IMR-90 (cell line): ENCODE results near the gene IGSF9B. TPM values are rescaled to one million over a fixed set of nuclear protein-coding genes. Genes with fewer than 3 reads are reported as not detected.

Source experiments
- ATAC-seq: fragments of 200-7000 bp; cut with Tn5 transposase; 2 replicates; pipeline ENCODE4 v1.9.1; 2020; ENCODE audit warnings: low read depth, mild to moderate bottlenecking, moderate library complexity
- BruUV-seq: library from RNA; stranded (reverse); fragments of 400-500 nt; replicated peaks from 2 replicates; lab custom pipeline; 2021; lab: Mats Ljungman, UMichigan
- CTCF ChIA-PET: fragments of 300-600 bp; formaldehyde crosslinking; extraction: SDS; loops from one replicate; lab custom pipeline; 2021; ENCODE audit warnings: antibody characterized with exemption; lab: Yijun Ruan, JAX
- POLR2A ChIA-PET: fragments of 300-600 bp; sonication (Branson Sonifier 250); formaldehyde crosslinking; loops from one replicate; lab custom pipeline; 2022; ENCODE audit warnings: antibody characterized with exemption; ENCODE audit not compliant: unreplicated experiment; lab: Charles Lee
- DNase-seq: peaks from one replicate; pipeline ENCODE4 v3.0.0; 2013
- H2AFZ ChIP-seq: replicated peaks from 2 replicates; pipeline ENCODE3; 2013; ENCODE audit warnings: low read length, mild to moderate bottlenecking; ENCODE audit not compliant: poor library complexity
- H2AK5ac ChIP-seq: 2 replicates; pipeline ENCODE4 v1.6.1; 2013; ENCODE audit warnings: low read depth, low read length, inconsistent platforms
- H2AK9ac ChIP-seq: replicated peaks from 2 replicates; pipeline ENCODE3; 2013; ENCODE audit warnings: mild to moderate bottlenecking, low read depth, low read length, moderate library complexity; ENCODE audit not compliant: poor library complexity
- H2BK120ac ChIP-seq: 2 replicates; pipeline ENCODE4 v1.6.1; 2013; ENCODE audit warnings: low read depth, low read length, inconsistent platforms
- H2BK15ac ChIP-seq: 3 replicates; pipeline ENCODE4 v1.6.1; 2013; ENCODE audit warnings: low read depth, low read length, inconsistent platforms
- H2BK20ac ChIP-seq: 2 replicates; pipeline ENCODE4 v1.6.1; 2013; ENCODE audit warnings: low read depth, mild to moderate bottlenecking, inconsistent platforms, low read length, moderate library complexity
- H2BK5ac ChIP-seq: 2 replicates; pipeline ENCODE4 v1.6.1; 2013; ENCODE audit warnings: mild to moderate bottlenecking, low read depth, low read length, inconsistent platforms; ENCODE audit not compliant: poor library complexity, severe bottlenecking
- H3K14ac ChIP-seq: replicated peaks from 2 replicates; pipeline ENCODE4 v1.6.1; 2013; ENCODE audit warnings: low read depth, low read length, inconsistent platforms
- H3K18ac ChIP-seq: 2 replicates; pipeline ENCODE4 v1.6.1; 2013; ENCODE audit warnings: low read depth, low read length, control low read depth
- H3K23ac ChIP-seq: 2 replicates; pipeline ENCODE4 v1.6.1; 2013; ENCODE audit warnings: low read depth, low read length, inconsistent platforms
- H3K27ac ChIP-seq: 2 replicates; pipeline ENCODE4 v1.5.1; 2013; ENCODE audit warnings: mild to moderate bottlenecking, control low read depth, low read length; ENCODE audit not compliant: insufficient read depth
- H3K27me3 ChIP-seq: 2 replicates; pipeline ENCODE4 v1.6.1; 2013; ENCODE audit warnings: low read length; ENCODE audit not compliant: control insufficient read depth, insufficient read depth
- H3K36me3 ChIP-seq: 2 replicates; pipeline ENCODE4 v1.6.1; 2013; ENCODE audit warnings: low read length, mixed read lengths; ENCODE audit not compliant: control insufficient read depth, insufficient read depth
- H3K4ac ChIP-seq: 2 replicates; pipeline ENCODE4 v1.6.1; 2013; ENCODE audit warnings: low read depth, low read length, inconsistent platforms
- H3K4me1 ChIP-seq: 2 replicates; pipeline ENCODE4 v1.6.1; 2013; ENCODE audit warnings: low read length, mixed read lengths; ENCODE audit not compliant: control insufficient read depth, insufficient read depth
- H3K4me2 ChIP-seq: 2 replicates; pipeline ENCODE4 v1.6.1; 2013; ENCODE audit warnings: low read depth, mild to moderate bottlenecking, control low read depth, low read length, moderate library complexity
- H3K4me3 ChIP-seq: 2 replicates; pipeline ENCODE4 v1.5.1; 2013; ENCODE audit warnings: low read depth, mild to moderate bottlenecking, control low read depth, low read length, moderate library complexity; ENCODE audit not compliant: insufficient read depth
- H3K56ac ChIP-seq: 2 replicates; pipeline ENCODE4 v1.6.1; 2013; ENCODE audit warnings: low read length, inconsistent platforms; ENCODE audit not compliant: insufficient read depth; ENCODE audit errors: extremely low read depth
- H3K79me1 ChIP-seq, 2 experiments: 2 replicates each; pipeline ENCODE4 v1.6.1; 2013; ENCODE audit warnings: low read length in 2 of 2, inconsistent platforms in 1 of 2, low read depth in 1 of 2
- H3K9ac ChIP-seq: 2 replicates; pipeline ENCODE4 v1.6.1; 2013; ENCODE audit warnings: low read depth, low read length, control low read depth
- H3K9me1 ChIP-seq: 2 replicates; pipeline ENCODE4 v1.6.1; 2013; ENCODE audit warnings: low read length, inconsistent platforms; ENCODE audit not compliant: insufficient read depth
- H3K9me3 ChIP-seq: 2 replicates; pipeline ENCODE4 v1.6.1; 2013; ENCODE audit warnings: low read length; ENCODE audit not compliant: control insufficient read depth, insufficient read depth
- H4K20me1 ChIP-seq: 2 replicates; pipeline ENCODE4 v1.6.1; 2013; ENCODE audit warnings: low read length, inconsistent platforms; ENCODE audit not compliant: insufficient read depth
- H4K5ac ChIP-seq: 2 replicates; pipeline ENCODE4 v1.6.1; 2013; ENCODE audit warnings: mild to moderate bottlenecking, low read depth, low read length, control low read depth
- H4K8ac ChIP-seq, 2 experiments: 2 replicates each; pipeline ENCODE4 v1.6.1; 2013; ENCODE audit warnings: low read depth in 2 of 2, low read length in 2 of 2, control low read depth in 1 of 2, inconsistent platforms in 1 of 2
- H4K91ac ChIP-seq: 2 replicates; pipeline ENCODE4 v1.6.1; 2013; ENCODE audit warnings: low read depth, low read length, inconsistent platforms; ENCODE audit not compliant: insufficient read depth
- CHD1 ChIP-seq: IDR thresholded peaks from 2 replicates; pipeline ENCODE4 v1.6.1; 2012; ENCODE audit warnings: low read depth, low read length, improper control_type of control experiment
- MAFK ChIP-seq: IDR thresholded peaks from 2 replicates; pipeline ENCODE4 v1.6.1; 2012; ENCODE audit warnings: low read depth, low read length, improper control_type of control experiment
- MAZ ChIP-seq: IDR thresholded peaks from 2 replicates; pipeline ENCODE4 v1.6.1; 2012; ENCODE audit warnings: low read depth, mild to moderate bottlenecking, low read length, improper control_type of control experiment, moderate library complexity, borderline replicate concordance
- MXI1 ChIP-seq: IDR thresholded peaks from 2 replicates; pipeline ENCODE4 v1.6.1; 2012; ENCODE audit warnings: low read depth, mild to moderate bottlenecking, low read length, moderate library complexity, borderline replicate concordance
- NFE2L2 ChIP-seq: fragments of 150-350 bp; IDR thresholded peaks from 2 replicates; pipeline ENCODE4 v1.6.1; 2016; ENCODE audit warnings: low read depth, mild to moderate bottlenecking, low read length
- POLR2A ChIP-seq: IDR thresholded peaks from 2 replicates; pipeline ENCODE4 v1.6.1; 2012; ENCODE audit warnings: mild to moderate bottlenecking, low read depth, low read length
- RAD21 ChIP-seq: IDR thresholded peaks from 2 replicates; pipeline ENCODE4 v1.6.1; 2012; ENCODE audit warnings: low read length, improper control_type of control experiment
- WGBS, 2 experiments: methylation state at CpG; one replicate each; pipeline versions ENCODE4 v1.1.5 to v1.1.7; 2013; ENCODE audit warnings: missing lambda C conversion rate in 2 of 2; ENCODE audit not compliant: insufficient read length in 1 of 2; ENCODE audit errors: extremely low coverage in 2 of 2; 5-methylcytosine and 5-hydroxymethylcytosine counted together
- dilution Hi-C: fragments of 300-500 bp; cut with HindIII; formaldehyde crosslinking; loops from one replicate; pipeline ENCODE4 v1.14.3; 2018; ENCODE audit warnings: low sequenced_read_pairs; ENCODE audit not compliant: unreplicated experiment
- in situ Hi-C: fragments of 300-500 bp; cut with MboI; formaldehyde crosslinking; loops from 3 replicates; pipeline ENCODE4 v1.14.3; 2019; ENCODE audit warnings: low sequenced_read_pairs, inconsistent platforms, mixed read lengths
- intact Hi-C: fragments of 100-400 bp; cut with micrococcal nuclease; formaldehyde crosslinking; loops from 2 replicates; pipeline ENCODE4 v1.10.0; 2022
- polyA plus RNA-seq, 3 experiments: library from polyadenylated mRNA; depleted of rRNA; stranded (reverse); fragments of >200 nt; gene quantifications; 2 replicates each; pipeline ENCODE4 v1.2.3, GENCODE V29; 2012; ENCODE audit warnings: low replicate concordance in 1 of 3
- total RNA-seq: library from RNA; depleted of rRNA; stranded (reverse); fragments of >200 nt; gene quantifications from 2 replicates; pipeline ENCODE4 v1.2.3, GENCODE V29; 2012
- TF ChIP-seq, protein P1 (sequence below): fragments of 150-350 bp; IDR thresholded peaks from 2 replicates; pipeline ENCODE4 v1.6.1; 2017; ENCODE audit warnings: mild to moderate bottlenecking, antibody characterized with exemption, low read length, low read depth
- TF ChIP-seq, protein P2 (sequence below): conservative IDR thresholded peaks from 2 replicates; pipeline ENCODE4 v1.5.1; 2012; ENCODE audit warnings: mild to moderate bottlenecking, low read depth, low read length, improper control_type of control experiment
- TF ChIP-seq, protein P3 (sequence below): fragments of 150-350 bp; IDR thresholded peaks from 2 replicates; pipeline ENCODE4 v1.6.1; 2016; ENCODE audit warnings: low read depth, mild to moderate bottlenecking, low read length, moderate library complexity, borderline replicate concordance

Gene IGSF9B
- total and polyA plus RNA-seq, 2 of the 4 experiments (the other 2 are of a cell fraction) = under 0.01 to 0.10 TPM

DNA sequence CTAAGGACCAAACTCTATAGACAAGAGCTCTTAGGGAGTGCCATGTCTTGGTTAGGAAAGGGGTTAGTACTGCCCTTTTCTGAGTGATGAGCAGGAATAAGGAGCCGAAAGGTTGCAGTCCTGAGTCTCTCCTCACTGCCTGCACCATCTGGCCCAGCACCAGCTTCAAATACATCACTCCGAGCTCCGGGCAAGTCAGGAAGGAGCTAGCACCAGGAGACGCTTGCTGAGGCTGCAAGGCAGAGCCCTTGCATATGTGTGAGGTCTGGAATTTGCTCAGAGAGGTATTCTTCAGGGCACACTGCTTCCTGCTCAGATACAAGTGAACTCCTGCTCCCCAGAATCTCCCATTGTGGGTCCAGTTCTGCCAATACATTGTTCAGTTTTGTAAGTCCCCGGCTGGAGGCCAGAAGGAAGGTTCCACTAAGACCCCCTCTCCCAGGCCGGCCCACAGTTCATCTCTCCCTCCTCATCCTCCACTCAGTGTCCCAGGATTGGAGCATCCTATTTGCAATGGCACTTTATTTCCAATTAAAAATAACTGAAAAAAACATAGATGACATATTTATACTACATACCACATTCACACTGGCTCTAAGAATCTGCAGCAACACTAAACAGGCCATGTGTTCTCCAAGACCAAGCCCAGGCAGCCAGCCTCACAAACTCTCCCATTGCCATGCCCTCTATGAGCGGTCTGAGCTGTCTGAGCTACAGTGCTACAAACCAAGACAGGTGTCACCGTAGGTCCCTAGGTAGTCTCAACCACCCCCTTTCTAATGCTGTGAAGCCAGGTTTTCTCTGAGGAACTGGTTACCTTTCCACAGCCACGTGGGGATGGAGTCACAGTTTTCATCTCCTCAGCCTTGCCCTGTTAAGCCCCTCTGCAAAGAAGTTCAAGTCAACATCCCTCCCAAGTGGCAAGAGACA lies 56.3 kb downstream of the IGSF9B start:
- TF ChIP-seq MXI1 (no peak), POLR2A (no peak), NFE2L2 (no peak), MAFK (no peak), CHD1 (no peak), MAZ (no peak), RAD21 (no peak)
- TF ChIP-seq, protein P1, sequence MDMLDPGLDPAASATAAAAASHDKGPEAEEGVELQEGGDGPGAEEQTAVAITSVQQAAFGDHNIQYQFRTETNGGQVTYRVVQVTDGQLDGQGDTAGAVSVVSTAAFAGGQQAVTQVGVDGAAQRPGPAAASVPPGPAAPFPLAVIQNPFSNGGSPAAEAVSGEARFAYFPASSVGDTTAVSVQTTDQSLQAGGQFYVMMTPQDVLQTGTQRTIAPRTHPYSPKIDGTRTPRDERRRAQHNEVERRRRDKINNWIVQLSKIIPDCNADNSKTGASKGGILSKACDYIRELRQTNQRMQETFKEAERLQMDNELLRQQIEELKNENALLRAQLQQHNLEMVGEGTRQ = no peak
- TF ChIP-seq, protein P2, sequence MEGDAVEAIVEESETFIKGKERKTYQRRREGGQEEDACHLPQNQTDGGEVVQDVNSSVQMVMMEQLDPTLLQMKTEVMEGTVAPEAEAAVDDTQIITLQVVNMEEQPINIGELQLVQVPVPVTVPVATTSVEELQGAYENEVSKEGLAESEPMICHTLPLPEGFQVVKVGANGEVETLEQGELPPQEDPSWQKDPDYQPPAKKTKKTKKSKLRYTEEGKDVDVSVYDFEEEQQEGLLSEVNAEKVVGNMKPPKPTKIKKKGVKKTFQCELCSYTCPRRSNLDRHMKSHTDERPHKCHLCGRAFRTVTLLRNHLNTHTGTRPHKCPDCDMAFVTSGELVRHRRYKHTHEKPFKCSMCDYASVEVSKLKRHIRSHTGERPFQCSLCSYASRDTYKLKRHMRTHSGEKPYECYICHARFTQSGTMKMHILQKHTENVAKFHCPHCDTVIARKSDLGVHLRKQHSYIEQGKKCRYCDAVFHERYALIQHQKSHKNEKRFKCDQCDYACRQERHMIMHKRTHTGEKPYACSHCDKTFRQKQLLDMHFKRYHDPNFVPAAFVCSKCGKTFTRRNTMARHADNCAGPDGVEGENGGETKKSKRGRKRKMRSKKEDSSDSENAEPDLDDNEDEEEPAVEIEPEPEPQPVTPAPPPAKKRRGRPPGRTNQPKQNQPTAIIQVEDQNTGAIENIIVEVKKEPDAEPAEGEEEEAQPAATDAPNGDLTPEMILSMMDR = no peak
- TF ChIP-seq, protein P3, sequence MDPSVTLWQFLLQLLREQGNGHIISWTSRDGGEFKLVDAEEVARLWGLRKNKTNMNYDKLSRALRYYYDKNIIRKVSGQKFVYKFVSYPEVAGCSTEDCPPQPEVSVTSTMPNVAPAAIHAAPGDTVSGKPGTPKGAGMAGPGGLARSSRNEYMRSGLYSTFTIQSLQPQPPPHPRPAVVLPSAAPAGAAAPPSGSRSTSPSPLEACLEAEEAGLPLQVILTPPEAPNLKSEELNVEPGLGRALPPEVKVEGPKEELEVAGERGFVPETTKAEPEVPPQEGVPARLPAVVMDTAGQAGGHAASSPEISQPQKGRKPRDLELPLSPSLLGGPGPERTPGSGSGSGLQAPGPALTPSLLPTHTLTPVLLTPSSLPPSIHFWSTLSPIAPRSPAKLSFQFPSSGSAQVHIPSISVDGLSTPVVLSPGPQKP = no peak
- Histone ChIP-seq H2AK5ac (no peak overlapping the region), H2BK120ac (no peak overlapping the region), H2BK15ac (no peak overlapping the region), H2AK9ac (no peak overlapping the region), H3K9ac (no peak overlapping the region), H4K8ac (no peak overlapping the region), H4K5ac (no peak overlapping the region), H3K4me1 (no peaks in the 10 kb centered on the region), H3K4ac (no peak overlapping the region), H4K20me1 (no peaks in the 10 kb centered on the region), H3K14ac (no peak overlapping the region), H3K23ac (no peak overlapping the region), H3K27me3 (no peaks in the 10 kb centered on the region), H3K18ac (no peak overlapping the region), H2BK20ac (no peak overlapping the region), H2AFZ (no peak overlapping the region), H3K4me2 (no peak overlapping the region), H3K9me1 (no peaks in the 10 kb centered on the region), H2BK5ac (no peak overlapping the region), H4K91ac (no peak overlapping the region), H3K9me3 (peaks cover 35% of the 10 kb centered on the region; the same call in 1 of the 2 replicates), H3K36me3 (no peaks in the 10 kb centered on the region), H3K79me1 (no peaks in the 10 kb centered on the region), H3K4me3 (no peak overlapping the region), H3K27ac (no peak overlapping the region), H3K56ac (no peak overlapping the region)
- POLR2A ChIA-PET = no interaction called here
- DNase-seq (no peak), ATAC-seq (no peak)
- BruUV-seq = no TSS peak
- intact Hi-C loops (no loop called here), in situ Hi-C loops (no loop called here), dilution Hi-C loops (no loop called here)
- no CpG with 5 or more reads among the region's 9 CpGs for WGBS, 2 experiments
- CTCF ChIA-PET = no interaction called here
